Colonic mucosa (tissue), 4 donors: ENCODE data around the gene IZUMO2. TPM values are rescaled to one million over a fixed set of nuclear protein-coding genes. Genes with fewer than 3 reads are reported as not detected.
A peak's percentile ranks its signal among the peaks of the same experiment; 100 is the strongest.

ENCODE experiments used
- DNase-seq: peaks from one replicate; pipeline ENCODE4 v3.0.0-alpha.2; 2020
- H3K27ac ChIP-seq: fragments of 200-600 bp; one replicate; pipeline ENCODE4 v1.8.0; 2021
- H3K27me3 ChIP-seq: fragments of 200-600 bp; one replicate; pipeline ENCODE4 v1.8.0; 2021
- H3K36me3 ChIP-seq: fragments of 200-600 bp; one replicate; pipeline ENCODE4 v1.8.0; 2021
- H3K4me1 ChIP-seq: fragments of 200-600 bp; one replicate; pipeline ENCODE4 v1.8.0; 2021; ENCODE audit warnings: mild to moderate bottlenecking
- H3K4me3 ChIP-seq: fragments of 200-600 bp; one replicate; pipeline ENCODE4 v1.8.0; 2021
- H3K9ac ChIP-seq, 2 donors: one replicate each; pipeline ENCODE4 v1.7.0; 2013; ENCODE audit warnings: control low read depth in 2 of 2, low read depth in 2 of 2, low read length in 2 of 2
- H3K9me3 ChIP-seq: fragments of 200-600 bp; one replicate; pipeline ENCODE4 v1.8.0; 2021
- intact Hi-C: fragments of 100-400 bp; cut with DNase I; formaldehyde crosslinking; loops from one replicate; pipeline ENCODE4 v1.14.1; 2022
- total RNA-seq, 2 donors: library from RNA; stranded (reverse); fragmentation: NEBNext Ultra II Directional in 1 of 2; extraction: Animal tissue kit (Norgen Biotek cat#: 25700) in 1 of 2; gene quantifications; one replicate each; pipeline ENCODE4 v1.2.1, GENCODE V29; 2021
- TF ChIP-seq, protein P1 (sequence below): fragments of 200-600 bp; IDR thresholded peaks from one replicate; pipeline ENCODE4 v1.8.0; 2022; ENCODE audit warnings: antibody characterized with exemption, mild to moderate bottlenecking
- donor health status: healthy.
- donor health status: DM: no; HTN: no; CAD: no.
- donor health status: DM: no; HTN: no; CAD: no.

IZUMO2 gene
- total RNA-seq = under 1 TPM in 1 of 2 donors, not detected in 1; 0.49 TPM

GRCh38 chr19:50162988-50163387, at the start of gene IZUMO2:
IZUMO2 (minus strand) TSS chr19:50163281; CDS start chr19:50163194, 87 bp downstream.
- TF ChIP-seq, protein P1, sequence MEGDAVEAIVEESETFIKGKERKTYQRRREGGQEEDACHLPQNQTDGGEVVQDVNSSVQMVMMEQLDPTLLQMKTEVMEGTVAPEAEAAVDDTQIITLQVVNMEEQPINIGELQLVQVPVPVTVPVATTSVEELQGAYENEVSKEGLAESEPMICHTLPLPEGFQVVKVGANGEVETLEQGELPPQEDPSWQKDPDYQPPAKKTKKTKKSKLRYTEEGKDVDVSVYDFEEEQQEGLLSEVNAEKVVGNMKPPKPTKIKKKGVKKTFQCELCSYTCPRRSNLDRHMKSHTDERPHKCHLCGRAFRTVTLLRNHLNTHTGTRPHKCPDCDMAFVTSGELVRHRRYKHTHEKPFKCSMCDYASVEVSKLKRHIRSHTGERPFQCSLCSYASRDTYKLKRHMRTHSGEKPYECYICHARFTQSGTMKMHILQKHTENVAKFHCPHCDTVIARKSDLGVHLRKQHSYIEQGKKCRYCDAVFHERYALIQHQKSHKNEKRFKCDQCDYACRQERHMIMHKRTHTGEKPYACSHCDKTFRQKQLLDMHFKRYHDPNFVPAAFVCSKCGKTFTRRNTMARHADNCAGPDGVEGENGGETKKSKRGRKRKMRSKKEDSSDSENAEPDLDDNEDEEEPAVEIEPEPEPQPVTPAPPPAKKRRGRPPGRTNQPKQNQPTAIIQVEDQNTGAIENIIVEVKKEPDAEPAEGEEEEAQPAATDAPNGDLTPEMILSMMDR = no peak
- Histone ChIP-seq H3K9me3 (no peaks in the 10 kb centered on the region), H3K27ac (no peak within 1 kb of the TSS), H3K27me3 (peaks cover 5% of the 10 kb centered on the region), H3K36me3 (no peaks in the 10 kb centered on the region), H3K9ac (no peak within 1 kb of the TSS), H3K4me1 (no peaks in the 10 kb centered on the region), H3K4me3 (no peak within 1 kb of the TSS)
- DNase-seq = peak; percentile 47
- intact Hi-C loops = no loop called here

DNA sequence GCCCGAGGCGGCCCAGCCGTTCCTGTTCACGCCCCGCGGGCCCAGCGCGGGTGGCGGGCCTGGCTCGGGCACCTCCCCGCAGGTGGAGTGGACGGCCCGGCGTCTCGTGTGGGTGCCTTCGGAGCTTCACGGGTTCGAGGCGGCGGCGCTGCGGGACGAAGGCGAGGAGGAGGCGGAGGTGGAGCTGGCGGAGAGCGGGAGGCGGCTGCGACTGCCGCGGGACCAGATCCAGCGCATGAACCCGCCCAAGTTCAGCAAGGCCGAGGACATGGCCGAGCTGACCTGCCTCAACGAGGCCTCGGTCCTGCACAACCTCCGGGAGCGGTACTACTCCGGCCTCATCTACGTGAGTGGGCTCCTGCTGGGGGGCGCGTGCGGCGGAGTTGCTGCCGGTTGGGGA, 47.3 kb upstream of the IZUMO2 start:
- H3K36me3 ChIP-seq = peaks cover 4% of the 10 kb centered on the region
- intact Hi-C loops = no loop called here
- DNase-seq = no peak

DNA sequence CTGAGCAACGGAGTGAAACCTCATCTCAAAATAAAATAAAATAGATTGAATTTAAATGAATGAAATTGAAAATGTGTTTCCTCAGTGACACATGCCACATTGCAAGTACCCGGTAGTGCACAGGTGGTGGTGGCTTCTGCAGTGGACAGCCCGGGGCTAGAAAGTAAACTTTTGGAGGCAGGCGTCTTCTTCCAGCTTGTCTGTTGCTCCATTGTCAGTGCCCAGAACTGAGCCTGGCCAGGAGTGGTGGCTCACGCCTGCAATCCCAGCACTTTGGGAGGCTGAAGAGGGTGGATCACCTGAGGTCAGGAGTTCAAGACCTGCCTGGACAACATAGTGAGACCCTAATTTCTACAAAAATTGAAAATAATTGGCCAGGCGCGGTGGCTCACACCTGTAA, 46.0 kb upstream of the IZUMO2 start:
- Histone ChIP-seq H3K27me3 (no peaks in the 10 kb centered on the region), H3K27ac (no peak overlapping the region), H3K4me3 (no peak overlapping the region), H3K9me3 (no peaks in the 10 kb centered on the region), H3K4me1 (no peaks in the 10 kb centered on the region), H3K36me3 (peaks cover 4% of the 10 kb centered on the region), H3K9ac (no peak overlapping the region)
- no peak for DNase-seq
- TF ChIP-seq, protein P1 = no peak
- intact Hi-C loops = no loop called here

More for the DNA sequence above, 47.3 kb upstream of the IZUMO2 start:
- Histone ChIP-seq H3K4me3 (no peak overlapping the region), H3K9ac (no peak overlapping the region), H3K4me1 (no peaks in the 10 kb centered on the region), H3K9me3 (no peaks in the 10 kb centered on the region), H3K27ac (no peak overlapping the region), H3K27me3 (no peaks in the 10 kb centered on the region)
- TF ChIP-seq, protein P1 = no peak

DNA sequence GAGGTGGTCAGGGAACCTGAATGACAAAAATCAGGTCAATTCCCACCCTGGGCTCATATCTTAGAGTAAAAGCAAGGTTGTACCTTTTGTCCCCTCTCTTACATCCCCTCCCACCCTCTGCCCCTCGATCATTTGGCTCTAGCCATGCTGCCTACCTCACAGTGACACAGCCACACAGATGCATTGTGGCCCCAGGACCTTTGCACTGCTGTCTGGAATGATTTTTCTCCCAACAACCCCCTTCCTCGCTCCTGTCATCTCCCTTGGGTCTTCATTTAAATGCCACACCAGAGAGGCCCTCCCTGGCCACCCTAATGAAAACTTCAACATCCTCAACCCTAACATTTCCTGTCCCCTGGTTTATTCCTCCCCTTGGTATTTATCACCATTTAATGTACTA, 44.6 kb upstream of the IZUMO2 start:
- Histone ChIP-seq H3K4me3 (no peak overlapping the region), H3K4me1 (no peaks in the 10 kb centered on the region), H3K9me3 (no peaks in the 10 kb centered on the region), H3K27me3 (peaks cover 7% of the 10 kb centered on the region), H3K27ac (no peak overlapping the region), H3K9ac (peak overlapping the region in 1 of 2 donors; percentile 63), H3K36me3 (peaks cover 4% of the 10 kb centered on the region)
- TF ChIP-seq, protein P1 = no peak
- intact Hi-C loops = no loop called here
- no peak for DNase-seq

- H3K9ac ChIP-seq = peak overlapping the region; percentile 80 to 89
- peak overlapping the region; percentile 88 for H3K27ac ChIP-seq
- no peaks in the 10 kb centered on the region for H3K4me1 ChIP-seq
- DNase-seq = peak; percentile 71
- H3K4me3 ChIP-seq = peak overlapping the region; percentile 30
- TF ChIP-seq, protein P1 = no peak
- intact Hi-C loops = no loop called here
- H3K36me3 ChIP-seq = peaks cover 4% of the 10 kb centered on the region
- no peaks in the 10 kb centered on the region for H3K9me3 ChIP-seq
- peaks cover 11% of the 10 kb centered on the region for H3K27me3 ChIP-seq
Observed at GRCh38 chr19:50206191-50206590, 43.1 kb upstream of the IZUMO2 start.
